ENCODE data around the gene DRAM1.

GRCh38 chr12:101881228-101881627 lies 3.8 kb downstream of the DRAM1 start:
- no peak for TF ChIP-seq ETV6 (conservative IDR thresholded peaks at IDR 0.05 in 1 of 2, IDR thresholded peaks at IDR 0.05 in 1 of 2; ENCODE audit: borderline replicate concordance in 1 of 2, low read depth in 1 of 2)
- no peak for TF ChIP-seq NFYB (IDR thresholded peaks at IDR 0.05; ENCODE audit: insufficient read depth, low read depth, low read length)
- no peak for TF ChIP-seq NBN (IDR thresholded peaks at IDR 0.05)
- TF ChIP-seq ATF7 (IDR thresholded peaks at IDR 0.05; ENCODE audit: low read depth): no peak
- no peak for TF ChIP-seq CHD1 (IDR thresholded peaks at IDR 0.05; ENCODE audit: low read depth, low read length)
- no peak for TF ChIP-seq CTCF (IDR thresholded peaks at IDR 0.05 in 2 of 3, conservative IDR thresholded peaks at IDR 0.05 in 1 of 3; ENCODE audit: control insufficient read depth in 2 of 3, extremely low read depth in 1 of 3, insufficient read depth in 1 of 3, low read depth in 3 of 3, low read length in 3 of 3)
- TF ChIP-seq DPF2 (IDR thresholded peaks at IDR 0.05): no peak
- no peak for TF ChIP-seq SUZ12 (IDR thresholded peaks at IDR 0.05; ENCODE audit: unreplicated experiment)
